OCI-LY7 (cell line): ENCODE data around the gene UPB1.

ENCODE experiments used
- EZH2phosphoT487 ChIP-seq: fragments of 200-600 bp; sonication (generic); IDR thresholded peaks from 2 replicates; pipeline ENCODE4 v1.6.1; 2018; ENCODE audit warnings: low read depth, borderline replicate concordance, mild to moderate bottlenecking, mixed run types, antibody characterized with exemption, low read length, moderate library complexity, mixed read lengths
- TF ChIP-seq, protein P1 (sequence below): fragments of 200-600 bp; sonication (generic); conservative IDR thresholded peaks from 2 replicates; pipeline ENCODE4 v1.5.1; 2014; ENCODE audit warnings: mild to moderate bottlenecking, antibody characterized with exemption, low read length, moderate library complexity, mixed read lengths

GRCh38 chr22:24550902-24551435, 55.8 kb downstream of the UPB1 start:
- TF ChIP-seq, protein P1, sequence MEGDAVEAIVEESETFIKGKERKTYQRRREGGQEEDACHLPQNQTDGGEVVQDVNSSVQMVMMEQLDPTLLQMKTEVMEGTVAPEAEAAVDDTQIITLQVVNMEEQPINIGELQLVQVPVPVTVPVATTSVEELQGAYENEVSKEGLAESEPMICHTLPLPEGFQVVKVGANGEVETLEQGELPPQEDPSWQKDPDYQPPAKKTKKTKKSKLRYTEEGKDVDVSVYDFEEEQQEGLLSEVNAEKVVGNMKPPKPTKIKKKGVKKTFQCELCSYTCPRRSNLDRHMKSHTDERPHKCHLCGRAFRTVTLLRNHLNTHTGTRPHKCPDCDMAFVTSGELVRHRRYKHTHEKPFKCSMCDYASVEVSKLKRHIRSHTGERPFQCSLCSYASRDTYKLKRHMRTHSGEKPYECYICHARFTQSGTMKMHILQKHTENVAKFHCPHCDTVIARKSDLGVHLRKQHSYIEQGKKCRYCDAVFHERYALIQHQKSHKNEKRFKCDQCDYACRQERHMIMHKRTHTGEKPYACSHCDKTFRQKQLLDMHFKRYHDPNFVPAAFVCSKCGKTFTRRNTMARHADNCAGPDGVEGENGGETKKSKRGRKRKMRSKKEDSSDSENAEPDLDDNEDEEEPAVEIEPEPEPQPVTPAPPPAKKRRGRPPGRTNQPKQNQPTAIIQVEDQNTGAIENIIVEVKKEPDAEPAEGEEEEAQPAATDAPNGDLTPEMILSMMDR: no peak
- TF ChIP-seq EZH2phosphoT487: no peak
